Trophoblast cell (in vitro differentiated cells and primary cell): ENCODE results near the gene ABHD16B.

ENCODE experiments used
- DNase-seq, 2 donors: peaks; one replicate each; pipeline ENCODE4 v3.0.0-alpha.2; 2016
- H2AFZ ChIP-seq: 2 replicates; pipeline ENCODE4 v1.6.1; 2013; ENCODE audit warnings: low read length, moderate library complexity, mild to moderate bottlenecking; ENCODE audit not compliant: insufficient read depth, poor library complexity
- H2AK5ac ChIP-seq: 2 replicates; pipeline ENCODE4 v1.6.1; 2013; ENCODE audit warnings: mild to moderate bottlenecking, low read length
- H2BK120ac ChIP-seq: 2 replicates; pipeline ENCODE4 v1.6.1; 2013; ENCODE audit warnings: low read length, mild to moderate bottlenecking, moderate library complexity; ENCODE audit not compliant: insufficient read depth, poor library complexity
- H2BK12ac ChIP-seq: 2 replicates; pipeline ENCODE4 v1.6.1; 2013; ENCODE audit warnings: mild to moderate bottlenecking, low read length, moderate library complexity
- H2BK5ac ChIP-seq: 2 replicates; pipeline ENCODE4 v1.6.1; 2013; ENCODE audit warnings: low read length, low read depth, moderate library complexity, mild to moderate bottlenecking; ENCODE audit not compliant: poor library complexity
- H3K14ac ChIP-seq: 2 replicates; pipeline ENCODE4 v1.6.1; 2013; ENCODE audit warnings: mild to moderate bottlenecking, low read length
- H3K18ac ChIP-seq: 2 replicates; pipeline ENCODE4 v1.6.1; 2013; ENCODE audit warnings: mild to moderate bottlenecking, low read length
- H3K23ac ChIP-seq: 2 replicates; pipeline ENCODE4 v1.6.1; 2013; ENCODE audit warnings: low read length
- H3K27ac ChIP-seq: 2 replicates; pipeline ENCODE4 v1.5.1; 2013; ENCODE audit warnings: low read depth, mild to moderate bottlenecking, inconsistent platforms, low read length, moderate library complexity
- H3K27me3 ChIP-seq: 2 replicates; pipeline ENCODE4 v1.6.1; 2013; ENCODE audit warnings: inconsistent platforms, mild to moderate bottlenecking, low read length, moderate library complexity; ENCODE audit not compliant: insufficient read depth
- H3K36me3 ChIP-seq, 2 experiments: 1 replicate in 1 of 2; 2 replicates in 1 of 2; pipeline ENCODE4 v1.6.1; 2013; ENCODE audit warnings: low read length in 2 of 2, mild to moderate bottlenecking in 2 of 2, moderate library complexity in 1 of 2; ENCODE audit not compliant: insufficient read depth in 2 of 2, control insufficient read depth in 1 of 2
- H3K4ac ChIP-seq: 2 replicates; pipeline ENCODE4 v1.6.1; 2013; ENCODE audit warnings: low read depth, mild to moderate bottlenecking, low read length, moderate library complexity
- H3K4me1 ChIP-seq, 2 experiments: 1 replicate in 1 of 2; 2 replicates in 1 of 2; pipeline ENCODE4 v1.6.1; 2013; ENCODE audit warnings: low read length in 2 of 2, mild to moderate bottlenecking in 2 of 2, moderate library complexity in 1 of 2; ENCODE audit not compliant: insufficient read depth in 2 of 2, control insufficient read depth in 1 of 2
- H3K4me2 ChIP-seq: 2 replicates; pipeline ENCODE4 v1.6.1; 2013; ENCODE audit warnings: inconsistent platforms, mild to moderate bottlenecking, low read length, moderate library complexity
- H3K4me3 ChIP-seq: 2 replicates; pipeline ENCODE4 v1.5.1; 2013; ENCODE audit warnings: mild to moderate bottlenecking, low read depth, low read length, inconsistent platforms
- H3K79me1 ChIP-seq: one replicate; pipeline ENCODE4 v1.6.1; 2013; ENCODE audit warnings: low read length
- H3K79me2 ChIP-seq: 2 replicates; pipeline ENCODE4 v1.6.1; 2013; ENCODE audit warnings: low read length, mild to moderate bottlenecking; ENCODE audit not compliant: control insufficient read depth, insufficient read depth, poor library complexity
- H3K9ac ChIP-seq: 2 replicates; pipeline ENCODE4 v1.6.1; 2013; ENCODE audit warnings: mild to moderate bottlenecking, low read length
- H3K9me3 ChIP-seq: 2 replicates; pipeline ENCODE4 v1.6.1; 2013; ENCODE audit warnings: low read depth, mild to moderate bottlenecking, control low read depth, inconsistent platforms, low read length; ENCODE audit not compliant: insufficient read depth
- H4K12ac ChIP-seq: 2 replicates; pipeline ENCODE4 v1.6.1; 2013; ENCODE audit warnings: low read depth, mild to moderate bottlenecking, low read length, moderate library complexity
- H4K8ac ChIP-seq: 2 replicates; pipeline ENCODE4 v1.6.1; 2013; ENCODE audit warnings: low read depth, mild to moderate bottlenecking, low read length, moderate library complexity
- H4K91ac ChIP-seq: one replicate; pipeline ENCODE4 v1.6.1; 2013; ENCODE audit warnings: low read depth, mild to moderate bottlenecking, low read length, moderate library complexity
- WGBS: extraction: QIAGEN DNeasy Blood & Tissue Kit; methylation state at CpG from one replicate; pipeline ENCODE4 v1.1.7; 2013; ENCODE audit warnings: missing lambda C conversion rate; ENCODE audit not compliant: insufficient read length, insufficient coverage; ENCODE audit errors: extremely low coverage; 5-methylcytosine and 5-hydroxymethylcytosine counted together

Gene ABHD16B

DNA sequence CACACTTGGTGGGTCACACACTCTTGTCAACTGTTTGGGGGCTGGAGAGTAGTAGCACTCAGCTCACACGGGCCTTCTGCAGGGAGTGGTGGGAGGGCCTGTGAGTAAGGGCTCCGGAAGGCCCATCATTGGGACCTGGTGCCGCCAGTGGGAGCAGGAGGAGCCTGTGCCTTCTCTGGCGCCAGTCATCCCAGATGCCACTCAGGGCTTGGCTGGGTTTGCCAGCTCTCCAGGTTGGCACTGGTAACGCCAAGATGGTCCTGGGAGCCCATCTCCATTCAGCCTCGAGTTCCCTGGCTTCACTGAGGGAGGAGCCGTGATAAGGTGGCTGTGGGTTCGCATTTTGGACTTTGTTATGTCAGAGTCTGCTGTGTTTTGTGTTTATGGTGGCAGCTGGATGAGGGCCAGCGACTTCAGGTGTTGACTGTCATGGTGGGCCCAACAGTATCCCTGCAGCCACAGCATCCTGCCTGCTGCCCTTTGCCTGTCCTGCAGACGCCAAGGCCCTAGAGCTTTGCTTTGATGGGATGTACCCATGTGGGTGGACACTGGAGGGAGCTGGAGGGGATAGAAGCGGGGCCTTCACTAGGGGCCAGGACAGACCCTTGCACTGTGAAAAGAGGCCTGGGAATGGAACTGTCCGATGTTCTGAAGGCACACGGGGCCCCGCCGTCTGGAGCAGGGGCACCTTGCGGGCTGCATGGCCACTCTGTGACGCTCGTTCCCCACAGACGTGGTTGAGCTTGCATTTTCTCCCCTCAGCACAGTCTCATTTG is 20.3 kb downstream of the ABHD16B start:
- Histone ChIP-seq H4K12ac (no peak overlapping the region), H3K4me3 (no peak overlapping the region), H2AFZ (no peak overlapping the region), H3K9me3 (no peaks in the 10 kb centered on the region), H3K79me2 (no peaks in the 10 kb centered on the region), H3K4ac (no peak overlapping the region), H4K8ac (no peak overlapping the region), H3K14ac (no peak overlapping the region), H2BK120ac (no peak overlapping the region), H2BK5ac (no peak overlapping the region), H3K23ac (no peak overlapping the region), H2AK5ac (no peak overlapping the region), H3K4me2 (no peak overlapping the region), H3K79me1 (no peaks in the 10 kb centered on the region), H4K91ac (no peak overlapping the region), H3K27ac (no peak overlapping the region), H3K9ac (no peak overlapping the region), H3K27me3 (no peaks in the 10 kb centered on the region), H3K4me1 (no peaks in the 10 kb centered on the region), H2BK12ac (no peak overlapping the region), H3K18ac (no peak overlapping the region), H3K36me3 (peaks cover 80% of the 10 kb centered on the region in 2 experiments)
- DNase-seq: no peak
- no CpG with 5 or more reads among the region's 19 CpGs for WGBS

- no peaks in the 10 kb centered on the region for H3K79me1 ChIP-seq
- H3K4me3 ChIP-seq: no peak overlapping the region
- no peaks in the 10 kb centered on the region for H3K79me2 ChIP-seq
- no peak overlapping the region for H4K8ac ChIP-seq
- no peak overlapping the region for H3K14ac ChIP-seq
- no peak overlapping the region for H3K4me2 ChIP-seq
- no peak overlapping the region for H3K23ac ChIP-seq
- DNase-seq: no peak
- no peak overlapping the region for H2BK120ac ChIP-seq
- no peak overlapping the region for H2AK5ac ChIP-seq
- WGBS: no CpG with 5 or more reads among the region's 28 CpGs
- H2AFZ ChIP-seq: no peak overlapping the region
- no peaks in the 10 kb centered on the region for H3K27me3 ChIP-seq
- peaks cover 82% of the 10 kb centered on the region in 2 experiments for H3K36me3 ChIP-seq
- no peak overlapping the region for H3K18ac ChIP-seq
- H3K9ac ChIP-seq: no peak overlapping the region
- no peak overlapping the region for H3K27ac ChIP-seq
- H4K12ac ChIP-seq: no peak overlapping the region
- H3K9me3 ChIP-seq: no peaks in the 10 kb centered on the region
- H3K4me1 ChIP-seq: no peaks in the 10 kb centered on the region
- no peak overlapping the region for H2BK12ac ChIP-seq
- H4K91ac ChIP-seq: no peak overlapping the region
- no peak overlapping the region for H2BK5ac ChIP-seq
- H3K4ac ChIP-seq: no peak overlapping the region
Measured at GRCh38 chr20:63882257-63883200, 21.2 kb downstream of the ABHD16B start.

DNA sequence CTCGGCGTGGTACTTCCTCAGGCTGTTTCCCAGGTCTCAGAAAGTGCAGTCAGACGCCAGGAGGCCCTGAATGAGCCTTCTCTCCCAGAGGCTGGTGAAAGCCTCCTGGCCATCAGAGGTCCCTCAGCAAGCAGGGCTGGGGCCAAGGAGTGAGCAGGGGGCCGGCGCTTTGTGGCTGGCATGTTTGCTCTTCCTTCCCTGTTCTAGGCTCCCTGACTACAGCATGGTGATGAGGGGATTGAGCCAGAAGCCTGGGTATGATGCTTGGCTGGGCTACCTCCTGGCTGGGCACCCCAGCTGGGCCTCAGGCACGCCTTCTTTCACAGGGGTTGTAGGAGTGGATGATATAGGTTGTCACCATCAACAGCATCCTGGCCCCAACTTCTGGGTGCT is 21.9 kb downstream of the ABHD16B start:
- WGBS: no CpG with 5 or more reads among the region's 6 CpGs

GRCh38 chr20:63884506-63885263 is 23.4 kb downstream of the ABHD16B start:
- no peak overlapping the region for H3K23ac ChIP-seq
- no peak overlapping the region for H3K9ac ChIP-seq
- H3K18ac ChIP-seq: no peak overlapping the region
- H2BK120ac ChIP-seq: no peak overlapping the region
- no peak overlapping the region for H2AK5ac ChIP-seq
- WGBS: no CpG with 5 or more reads among the region's 21 CpGs
- H3K79me1 ChIP-seq: no peaks in the 10 kb centered on the region
- H3K9me3 ChIP-seq: no peaks in the 10 kb centered on the region
- H2AFZ ChIP-seq: no peak overlapping the region
- no peak overlapping the region for H4K8ac ChIP-seq
- DNase-seq: no peak
- no peak overlapping the region for H3K4me2 ChIP-seq
- H3K27me3 ChIP-seq: no peaks in the 10 kb centered on the region
- H3K4me1 ChIP-seq: peaks cover 0 to 3% of the 10 kb centered on the region in 2 experiments
- no peak overlapping the region for H2BK5ac ChIP-seq
- no peak overlapping the region for H2BK12ac ChIP-seq
- H3K27ac ChIP-seq: no peak overlapping the region
- H3K36me3 ChIP-seq: peaks cover 79% of the 10 kb centered on the region in 2 experiments
- H3K4ac ChIP-seq: no peak overlapping the region
- no peaks in the 10 kb centered on the region for H3K79me2 ChIP-seq
- no peak overlapping the region for H3K4me3 ChIP-seq
- no peak overlapping the region for H3K14ac ChIP-seq
- H4K12ac ChIP-seq: no peak overlapping the region
- H4K91ac ChIP-seq: no peak overlapping the region

More for the DNA sequence above, 21.9 kb downstream of the ABHD16B start:
- no peak overlapping the region for H2BK120ac ChIP-seq
- H3K79me1 ChIP-seq: no peaks in the 10 kb centered on the region
- no peak overlapping the region for H4K91ac ChIP-seq
- H3K27me3 ChIP-seq: no peaks in the 10 kb centered on the region
- H3K36me3 ChIP-seq: peaks cover 82% of the 10 kb centered on the region in 2 experiments
- no peak overlapping the region for H2AFZ ChIP-seq
- H2BK5ac ChIP-seq: no peak overlapping the region
- H3K4me1 ChIP-seq: no peaks in the 10 kb centered on the region
- no peak overlapping the region for H3K18ac ChIP-seq
- no peak overlapping the region for H3K4me3 ChIP-seq
- H3K9me3 ChIP-seq: no peaks in the 10 kb centered on the region
- no peak overlapping the region for H3K4ac ChIP-seq
- H3K14ac ChIP-seq: no peak overlapping the region
- H2AK5ac ChIP-seq: no peak overlapping the region
- DNase-seq: no peak
- no peaks in the 10 kb centered on the region for H3K79me2 ChIP-seq
- H2BK12ac ChIP-seq: no peak overlapping the region
- H3K23ac ChIP-seq: no peak overlapping the region
- H4K12ac ChIP-seq: no peak overlapping the region
- no peak overlapping the region for H3K27ac ChIP-seq
- no peak overlapping the region for H3K9ac ChIP-seq
- H3K4me2 ChIP-seq: no peak overlapping the region
- no peak overlapping the region for H4K8ac ChIP-seq
